Breast epithelium (tissue), 3 donors: ENCODE results near the gene UGT1A8.

Source experiments
- POLR2A ChIP-seq: fragments of 450-650 bp; IDR thresholded peaks from one replicate; pipeline ENCODE4 v1.6.1; 2016; ENCODE audit warnings: antibody characterized with exemption, mild to moderate bottlenecking, moderate library complexity
- TF ChIP-seq, protein P1 (sequence below), 3 donors: fragments of 450-650 bp; IDR thresholded peaks; one replicate each; pipeline ENCODE4 v1.5.1; 2016 to 2017; ENCODE audit warnings: antibody characterized with exemption in 3 of 3, mild to moderate bottlenecking in 3 of 3, moderate library complexity in 3 of 3

DNA sequence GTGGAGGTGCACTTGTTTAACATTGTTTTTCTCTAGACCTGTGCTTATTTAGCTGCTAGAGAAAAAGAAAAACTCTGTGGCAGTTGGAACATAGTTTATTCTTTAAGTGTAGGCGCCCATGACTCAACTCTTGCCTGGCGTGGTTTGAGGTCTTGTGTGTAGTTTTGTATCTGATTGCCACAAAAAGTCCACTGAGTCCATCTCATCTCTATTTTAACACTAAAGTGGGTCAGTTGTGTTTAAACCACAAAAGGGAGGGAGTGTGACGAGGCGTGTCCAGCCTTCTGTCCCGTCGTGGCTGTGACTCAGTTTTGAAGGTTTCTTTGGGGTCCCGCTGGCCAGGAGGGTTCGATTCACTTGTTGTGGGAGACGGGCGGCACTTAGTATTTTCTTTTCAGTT lies 39.0 kb downstream of the UGT1A8 start:
- TF ChIP-seq, protein P1, sequence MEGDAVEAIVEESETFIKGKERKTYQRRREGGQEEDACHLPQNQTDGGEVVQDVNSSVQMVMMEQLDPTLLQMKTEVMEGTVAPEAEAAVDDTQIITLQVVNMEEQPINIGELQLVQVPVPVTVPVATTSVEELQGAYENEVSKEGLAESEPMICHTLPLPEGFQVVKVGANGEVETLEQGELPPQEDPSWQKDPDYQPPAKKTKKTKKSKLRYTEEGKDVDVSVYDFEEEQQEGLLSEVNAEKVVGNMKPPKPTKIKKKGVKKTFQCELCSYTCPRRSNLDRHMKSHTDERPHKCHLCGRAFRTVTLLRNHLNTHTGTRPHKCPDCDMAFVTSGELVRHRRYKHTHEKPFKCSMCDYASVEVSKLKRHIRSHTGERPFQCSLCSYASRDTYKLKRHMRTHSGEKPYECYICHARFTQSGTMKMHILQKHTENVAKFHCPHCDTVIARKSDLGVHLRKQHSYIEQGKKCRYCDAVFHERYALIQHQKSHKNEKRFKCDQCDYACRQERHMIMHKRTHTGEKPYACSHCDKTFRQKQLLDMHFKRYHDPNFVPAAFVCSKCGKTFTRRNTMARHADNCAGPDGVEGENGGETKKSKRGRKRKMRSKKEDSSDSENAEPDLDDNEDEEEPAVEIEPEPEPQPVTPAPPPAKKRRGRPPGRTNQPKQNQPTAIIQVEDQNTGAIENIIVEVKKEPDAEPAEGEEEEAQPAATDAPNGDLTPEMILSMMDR (IDR thresholded peaks at IDR 0.05), result no peak
- no peak for TF ChIP-seq POLR2A
